ENCODE measurements around the gene DDX5. TPM values are rescaled to one million over a fixed set of nuclear protein-coding genes. Genes with fewer than 3 reads are reported as not detected.

Gene DDX5
- total RNA-seq, 4 donors from 2014 or later, result 471 to 699 (median 575) TPM

GRCh38 chr17:64492481-64493109, 13.5 kb downstream of the DDX5 start:
- TF ChIP-seq, protein P1, sequence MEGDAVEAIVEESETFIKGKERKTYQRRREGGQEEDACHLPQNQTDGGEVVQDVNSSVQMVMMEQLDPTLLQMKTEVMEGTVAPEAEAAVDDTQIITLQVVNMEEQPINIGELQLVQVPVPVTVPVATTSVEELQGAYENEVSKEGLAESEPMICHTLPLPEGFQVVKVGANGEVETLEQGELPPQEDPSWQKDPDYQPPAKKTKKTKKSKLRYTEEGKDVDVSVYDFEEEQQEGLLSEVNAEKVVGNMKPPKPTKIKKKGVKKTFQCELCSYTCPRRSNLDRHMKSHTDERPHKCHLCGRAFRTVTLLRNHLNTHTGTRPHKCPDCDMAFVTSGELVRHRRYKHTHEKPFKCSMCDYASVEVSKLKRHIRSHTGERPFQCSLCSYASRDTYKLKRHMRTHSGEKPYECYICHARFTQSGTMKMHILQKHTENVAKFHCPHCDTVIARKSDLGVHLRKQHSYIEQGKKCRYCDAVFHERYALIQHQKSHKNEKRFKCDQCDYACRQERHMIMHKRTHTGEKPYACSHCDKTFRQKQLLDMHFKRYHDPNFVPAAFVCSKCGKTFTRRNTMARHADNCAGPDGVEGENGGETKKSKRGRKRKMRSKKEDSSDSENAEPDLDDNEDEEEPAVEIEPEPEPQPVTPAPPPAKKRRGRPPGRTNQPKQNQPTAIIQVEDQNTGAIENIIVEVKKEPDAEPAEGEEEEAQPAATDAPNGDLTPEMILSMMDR (IDR thresholded peaks at IDR 0.05; ENCODE audit: low read depth), result no peak

- TF ChIP-seq, protein P1 (IDR thresholded peaks at IDR 0.05; ENCODE audit: low read depth), result no peak
Observed at GRCh38 chr17:64491994-64492393, 14.1 kb downstream of the DDX5 start.

- TF ChIP-seq, protein P1 (IDR thresholded peaks at IDR 0.05; ENCODE audit: low read depth), result no peak
Observed at GRCh38 chr17:64491034-64491860, 14.8 kb downstream of the DDX5 start.

GRCh38 chr17:64488301-64488700, 17.8 kb downstream of the DDX5 start:
- TF ChIP-seq, protein P1 (IDR thresholded peaks at IDR 0.05; ENCODE audit: low read depth), result no peak

DNA sequence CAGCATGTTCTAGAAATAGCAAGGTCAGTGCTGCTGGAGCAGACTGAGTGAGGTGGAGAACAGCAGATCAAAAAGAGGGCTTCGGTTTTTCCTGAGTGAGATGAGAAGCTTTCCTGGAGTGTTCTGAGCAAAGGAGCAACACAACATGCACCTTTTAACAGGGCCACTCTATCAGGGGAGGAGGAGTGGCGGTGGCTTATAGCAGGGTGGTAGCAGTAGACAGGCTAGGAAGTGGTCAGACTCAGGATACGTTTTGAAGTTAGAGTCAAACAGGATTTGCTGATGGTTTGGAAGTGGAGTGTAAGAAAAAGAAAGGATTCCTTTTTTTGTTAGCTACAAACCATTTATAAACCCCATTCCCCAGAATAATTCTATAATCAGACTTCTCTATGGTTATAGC, 21.7 kb downstream of the DDX5 start:
- TF ChIP-seq, protein P1 (IDR thresholded peaks at IDR 0.05; ENCODE audit: low read depth), result no peak

DNA sequence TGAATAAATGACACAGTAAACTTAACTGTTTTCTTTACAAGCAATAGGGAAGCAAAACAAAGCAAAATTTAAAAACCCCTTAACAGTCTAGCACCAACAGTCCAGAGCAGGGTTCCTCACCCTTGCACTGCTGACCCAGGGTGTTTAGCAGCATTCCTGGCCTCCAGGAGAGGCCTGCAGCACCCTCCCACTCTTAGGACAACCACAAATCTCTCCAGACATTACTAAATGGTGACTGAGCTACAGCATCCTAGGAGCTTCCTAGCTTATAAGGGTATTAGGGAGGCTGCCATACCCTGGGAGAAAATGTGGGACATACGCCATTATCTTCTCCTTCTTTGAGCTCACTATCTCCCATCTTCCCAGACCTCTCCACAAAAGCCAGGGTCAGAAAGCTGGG, 25.1 kb downstream of the DDX5 start:
- TF ChIP-seq, protein P1 (IDR thresholded peaks at IDR 0.05; ENCODE audit: low read depth), result no peak

DNA sequence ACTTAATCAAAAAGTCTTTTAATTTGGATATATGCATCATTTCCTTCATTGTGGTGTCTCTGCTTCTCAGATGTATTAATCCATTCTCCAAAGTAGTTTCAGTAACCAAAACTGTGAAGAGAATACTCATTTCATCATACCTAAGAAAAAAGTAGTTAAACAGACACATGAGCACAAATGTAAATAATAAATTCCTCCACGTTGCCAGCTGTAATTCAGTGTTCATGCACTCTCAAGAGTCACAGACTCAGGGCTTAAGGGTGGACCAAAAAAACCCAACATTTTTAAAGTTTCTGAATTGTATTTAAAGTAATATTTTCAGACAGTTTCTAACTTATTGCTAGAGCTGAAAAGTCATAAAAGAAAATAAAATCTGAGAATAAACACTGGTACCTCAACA, 28.2 kb downstream of the DDX5 start:
- TF ChIP-seq, protein P1 (IDR thresholded peaks at IDR 0.05; ENCODE audit: low read depth), result no peak

Data from subcutaneous adipose tissue (tissue), 4 donors.